ENCODE results near the gene SLC8A2.

GRCh38 chr19:47464675-47465419, 6.8 kb downstream of the SLC8A2 start:
- TF ChIP-seq, protein P1, sequence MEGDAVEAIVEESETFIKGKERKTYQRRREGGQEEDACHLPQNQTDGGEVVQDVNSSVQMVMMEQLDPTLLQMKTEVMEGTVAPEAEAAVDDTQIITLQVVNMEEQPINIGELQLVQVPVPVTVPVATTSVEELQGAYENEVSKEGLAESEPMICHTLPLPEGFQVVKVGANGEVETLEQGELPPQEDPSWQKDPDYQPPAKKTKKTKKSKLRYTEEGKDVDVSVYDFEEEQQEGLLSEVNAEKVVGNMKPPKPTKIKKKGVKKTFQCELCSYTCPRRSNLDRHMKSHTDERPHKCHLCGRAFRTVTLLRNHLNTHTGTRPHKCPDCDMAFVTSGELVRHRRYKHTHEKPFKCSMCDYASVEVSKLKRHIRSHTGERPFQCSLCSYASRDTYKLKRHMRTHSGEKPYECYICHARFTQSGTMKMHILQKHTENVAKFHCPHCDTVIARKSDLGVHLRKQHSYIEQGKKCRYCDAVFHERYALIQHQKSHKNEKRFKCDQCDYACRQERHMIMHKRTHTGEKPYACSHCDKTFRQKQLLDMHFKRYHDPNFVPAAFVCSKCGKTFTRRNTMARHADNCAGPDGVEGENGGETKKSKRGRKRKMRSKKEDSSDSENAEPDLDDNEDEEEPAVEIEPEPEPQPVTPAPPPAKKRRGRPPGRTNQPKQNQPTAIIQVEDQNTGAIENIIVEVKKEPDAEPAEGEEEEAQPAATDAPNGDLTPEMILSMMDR (IDR thresholded peaks at IDR 0.05; ENCODE audit: low read length) = no peak
- no peak for TF ChIP-seq EZH2 (IDR thresholded peaks at IDR 0.05; ENCODE audit: borderline replicate concordance, low read length)
